ENCODE measurements around the gene SCN3A. TPM values are rescaled to one million over a fixed set of nuclear protein-coding genes. Genes with fewer than 3 reads are reported as not detected.

Gene SCN3A
- total and polyA plus RNA-seq, 2 of the 4 experiments (the other 2 are of a cell fraction): 0.26 to 0.90 TPM

- Histone ChIP-seq H3K9me3 (ENCODE audit: control insufficient read depth, insufficient read depth, low read length) (no peaks in the 10 kb centered on the region), H3K23ac (ENCODE audit: low read depth, low read length) (no peak overlapping the region), H3K9ac (ENCODE audit: low read depth, low read length) (no peak overlapping the region), H3K9me1 (ENCODE audit: insufficient read depth, low read length) (no peaks in the 10 kb centered on the region), H2AK5ac (ENCODE audit: low read depth, low read length) (no peak overlapping the region), H3K4me1 (ENCODE audit: control insufficient read depth, insufficient read depth, low read length) (no peaks in the 10 kb centered on the region), H3K18ac (ENCODE audit: low read depth, low read length) (no peak overlapping the region), H3K27me3 (ENCODE audit: control insufficient read depth, insufficient read depth, low read length) (no peaks in the 10 kb centered on the region; the same call in 1 of the 2 replicates), H3K4me2 (ENCODE audit: low read depth, low read length) (no peak overlapping the region), H4K5ac (ENCODE audit: low read depth, low read length) (no peak overlapping the region), H2AFZ (replicated peaks; ENCODE audit: low read length, poor library complexity) (no peak overlapping the region), H3K27ac (ENCODE audit: insufficient read depth, low read length) (no peak overlapping the region), H3K56ac (ENCODE audit: extremely low read depth, insufficient read depth, low read length) (no peak overlapping the region), H3K4ac (ENCODE audit: low read depth, low read length) (no peak overlapping the region), H2AK9ac (replicated peaks; ENCODE audit: low read depth, low read length, poor library complexity) (no peak overlapping the region), H3K36me3 (ENCODE audit: control insufficient read depth, insufficient read depth, low read length) (no peaks in the 10 kb centered on the region), H2BK20ac (ENCODE audit: low read depth, low read length) (no peak overlapping the region), H4K20me1 (ENCODE audit: insufficient read depth, low read length) (no peaks in the 10 kb centered on the region), H2BK15ac (ENCODE audit: low read depth, low read length) (no peak overlapping the region), H3K79me1 (ENCODE audit: low read depth in 1 of 2, low read length in 2 of 2) (no peaks in the 10 kb centered on the region), H3K4me3 (ENCODE audit: insufficient read depth, low read depth, low read length) (no peak overlapping the region), H4K8ac (ENCODE audit: low read depth in 2 of 2, low read length in 2 of 2) (no peak overlapping the region), H3K14ac (replicated peaks; ENCODE audit: low read depth, low read length) (no peak overlapping the region), H4K91ac (ENCODE audit: insufficient read depth, low read depth, low read length) (no peak overlapping the region), H2BK5ac (ENCODE audit: low read depth, low read length, poor library complexity, severe bottlenecking) (no peak overlapping the region), H2BK120ac (ENCODE audit: low read depth, low read length) (no peak overlapping the region)
- CTCF ChIA-PET: no interaction called here
- dilution Hi-C loops (cut with HindIII; ENCODE audit: low sequenced_read_pairs, unreplicated experiment): no loop called here
- TF ChIP-seq CTCF (conservative IDR thresholded peaks at IDR 0.05; ENCODE audit: low read depth, low read length): no peak
- TF ChIP-seq USF2 (IDR thresholded peaks at IDR 0.05; ENCODE audit: low read depth, low read length): no peak
- TF ChIP-seq BHLHE40 (IDR thresholded peaks at IDR 0.05; ENCODE audit: low read depth, low read length): no peak
- no peak for TF ChIP-seq RAD21 (IDR thresholded peaks at IDR 0.05; ENCODE audit: low read length)
- TF ChIP-seq ELK1 (IDR thresholded peaks at IDR 0.05; ENCODE audit: borderline replicate concordance, low read depth, low read length): no peak
- TF ChIP-seq MAFK (IDR thresholded peaks at IDR 0.05; ENCODE audit: low read depth, low read length): no peak
- TF ChIP-seq MAZ (IDR thresholded peaks at IDR 0.05; ENCODE audit: borderline replicate concordance, low read depth, low read length): no peak
- no peak for TF ChIP-seq SMC3 (IDR thresholded peaks at IDR 0.05; ENCODE audit: low read depth, low read length)
- no peak for TF ChIP-seq NFE2L2 (IDR thresholded peaks at IDR 0.05; ENCODE audit: low read depth, low read length)
- no peak for TF ChIP-seq CEBPB (IDR thresholded peaks at IDR 0.05; ENCODE audit: low read depth, low read length)
- TF ChIP-seq CHD1 (IDR thresholded peaks at IDR 0.05; ENCODE audit: low read depth, low read length): no peak
- no peak for TF ChIP-seq POLR2A (IDR thresholded peaks at IDR 0.05; ENCODE audit: low read depth, low read length)
- no peak for TF ChIP-seq FOS (IDR thresholded peaks at IDR 0.05; ENCODE audit: low read depth, low read length)
- TF ChIP-seq RCOR1 (IDR thresholded peaks at IDR 0.05; ENCODE audit: insufficient replicate concordance, low read length): no peak
- DNase-seq (no peak), ATAC-seq (ENCODE audit: low read depth) (no peak)
- POLR2A ChIA-PET (ENCODE audit: unreplicated experiment): no interaction called here
- intact Hi-C loops (cut with micrococcal nuclease): no loop called here
- no TSS peak for BruUV-seq (replicated peaks)
- in situ Hi-C loops (cut with MboI; ENCODE audit: low sequenced_read_pairs): no loop called here
Measured at GRCh38 chr2:165078913-165079312, 124.9 kb downstream of the SCN3A start.

Data from IMR-90 (cell line).